Astrocyte (in vitro differentiated cells and primary cell): Measurements from ENCODE around the gene CRADD. TPM values are rescaled to one million over a fixed set of nuclear protein-coding genes. Genes with fewer than 3 reads are reported as not detected.
A peak's percentile ranks its signal among the peaks of the same experiment; 100 is the strongest.

ENCODE experiments used
- DNase-seq: peaks from one replicate; pipeline ENCODE4 v3.0.0-alpha.2; 2010; ENCODE audit warnings: low read depth
- FAIRE-seq: peaks from 2 replicates; lab custom pipeline; 2011; peaks lifted over from hg19 to GRCh38; lab: Jason Lieb, UNC
- H2AFZ ChIP-seq: 2 replicates; pipeline ENCODE4 v1.6.0; 2012; ENCODE audit warnings: low read depth, low read length, inconsistent platforms
- H3K27ac ChIP-seq: 2 replicates; pipeline ENCODE4 v1.5.1; 2011; ENCODE audit warnings: low read depth, low read length, inconsistent platforms
- H3K27me3 ChIP-seq: 2 replicates; pipeline ENCODE4 v1.6.0; 2011; ENCODE audit warnings: low read length, inconsistent platforms; ENCODE audit not compliant: insufficient read depth
- H3K36me3 ChIP-seq: 2 replicates; pipeline ENCODE4 v1.5.1; 2011; ENCODE audit warnings: low read length, inconsistent platforms; ENCODE audit not compliant: insufficient read depth
- H3K4me1 ChIP-seq: 2 replicates; pipeline ENCODE4 v1.5.1; 2011; ENCODE audit warnings: low read length, inconsistent platforms; ENCODE audit not compliant: insufficient read depth
- H3K4me2 ChIP-seq: 2 replicates; pipeline ENCODE4 v1.6.0; 2012; ENCODE audit warnings: low read length, inconsistent platforms
- H3K4me3 ChIP-seq: 2 replicates; pipeline ENCODE4 v1.5.1; 2011; ENCODE audit warnings: low read depth, mild to moderate bottlenecking, low read length, inconsistent platforms; ENCODE audit not compliant: insufficient read depth
- H3K79me2 ChIP-seq: 2 replicates; pipeline ENCODE4 v1.6.0; 2012; ENCODE audit warnings: mild to moderate bottlenecking, low read length, inconsistent platforms; ENCODE audit not compliant: insufficient read depth
- H3K9ac ChIP-seq: 2 replicates; pipeline ENCODE4 v1.6.0; 2012; ENCODE audit warnings: mild to moderate bottlenecking, low read length, inconsistent platforms
- H3K9me3 ChIP-seq: 2 replicates; pipeline ENCODE4 v1.5.1; 2012; ENCODE audit warnings: low read depth, mild to moderate bottlenecking, low read length, inconsistent platforms; ENCODE audit not compliant: insufficient read depth
- H4K20me1 ChIP-seq: 2 replicates; pipeline ENCODE4 v1.6.0; 2012; ENCODE audit warnings: low read length, inconsistent platforms; ENCODE audit not compliant: insufficient read depth
- H3K27ac Mint-ChIP-seq: one replicate; pipeline ENCODE4 v1.8.0; 2021; ENCODE audit warnings: mild to moderate bottlenecking, mixed read lengths; ENCODE audit not compliant: unreplicated experiment
- H3K27me3 Mint-ChIP-seq: one replicate; pipeline ENCODE4 v1.8.0; 2021; ENCODE audit warnings: low read depth, mixed read lengths; ENCODE audit not compliant: unreplicated experiment
- H3K36me3 Mint-ChIP-seq: one replicate; pipeline ENCODE4 v1.8.0; 2021; ENCODE audit warnings: low read depth, mixed read lengths; ENCODE audit not compliant: unreplicated experiment
- H3K4me1 Mint-ChIP-seq: one replicate; pipeline ENCODE4 v1.8.0; 2021; ENCODE audit warnings: low read depth, mixed read lengths; ENCODE audit not compliant: unreplicated experiment
- H3K4me3 Mint-ChIP-seq: one replicate; pipeline ENCODE4 v1.8.0; 2021; ENCODE audit warnings: mild to moderate bottlenecking, moderate library complexity, mixed read lengths; ENCODE audit not compliant: unreplicated experiment
- H3K9me3 Mint-ChIP-seq: one replicate; pipeline ENCODE4 v1.8.0; 2021; ENCODE audit warnings: mild to moderate bottlenecking, mixed read lengths; ENCODE audit not compliant: unreplicated experiment
- EZH2 ChIP-seq: IDR thresholded peaks from 2 replicates; pipeline ENCODE4 v1.6.1; 2012; ENCODE audit warnings: mild to moderate bottlenecking, low read length, inconsistent platforms; ENCODE audit not compliant: insufficient read depth
- total RNA-seq: library from RNA; stranded (reverse); gene quantifications from 2 replicates; pipeline ENCODE4 v1.2.1, GENCODE V29; 2021
- TF ChIP-seq, protein P1 (sequence below): IDR thresholded peaks from 2 replicates; pipeline ENCODE4 v1.5.1; 2011; ENCODE audit warnings: low read depth, mild to moderate bottlenecking, inconsistent platforms, low read length, moderate library complexity; ENCODE audit not compliant: insufficient read depth

The CRADD gene
- total RNA-seq, 1 donor from 2014 or later: 8.8 TPM

GRCh38 chr12:93722179-93722578, 45.0 kb downstream of the CRADD start:
- DNase-seq (no peak), FAIRE-seq (no peak)
- Histone ChIP-seq H3K4me3 (no peak overlapping the region), H4K20me1 (no peaks in the 10 kb centered on the region), H2AFZ (no peak overlapping the region), H3K9ac (no peak overlapping the region), H3K4me2 (no peak overlapping the region), H3K27me3 (no peaks in the 10 kb centered on the region), H3K4me1 (no peaks in the 10 kb centered on the region), H3K27ac (no peak overlapping the region), H3K79me2 (no peaks in the 10 kb centered on the region), H3K36me3 (no peaks in the 10 kb centered on the region), H3K9me3 (no peaks in the 10 kb centered on the region)
- no peak overlapping the region for H3K4me3 Mint-ChIP-seq
- H3K27me3 Mint-ChIP-seq: no peaks in the 10 kb centered on the region
- peaks cover 4% of the 10 kb centered on the region for H3K36me3 Mint-ChIP-seq
- H3K9me3 Mint-ChIP-seq: no peaks in the 10 kb centered on the region
- no peak overlapping the region for H3K27ac Mint-ChIP-seq
- H3K4me1 Mint-ChIP-seq: no peaks in the 10 kb centered on the region
- no peak for TF ChIP-seq EZH2
- TF ChIP-seq, protein P1, sequence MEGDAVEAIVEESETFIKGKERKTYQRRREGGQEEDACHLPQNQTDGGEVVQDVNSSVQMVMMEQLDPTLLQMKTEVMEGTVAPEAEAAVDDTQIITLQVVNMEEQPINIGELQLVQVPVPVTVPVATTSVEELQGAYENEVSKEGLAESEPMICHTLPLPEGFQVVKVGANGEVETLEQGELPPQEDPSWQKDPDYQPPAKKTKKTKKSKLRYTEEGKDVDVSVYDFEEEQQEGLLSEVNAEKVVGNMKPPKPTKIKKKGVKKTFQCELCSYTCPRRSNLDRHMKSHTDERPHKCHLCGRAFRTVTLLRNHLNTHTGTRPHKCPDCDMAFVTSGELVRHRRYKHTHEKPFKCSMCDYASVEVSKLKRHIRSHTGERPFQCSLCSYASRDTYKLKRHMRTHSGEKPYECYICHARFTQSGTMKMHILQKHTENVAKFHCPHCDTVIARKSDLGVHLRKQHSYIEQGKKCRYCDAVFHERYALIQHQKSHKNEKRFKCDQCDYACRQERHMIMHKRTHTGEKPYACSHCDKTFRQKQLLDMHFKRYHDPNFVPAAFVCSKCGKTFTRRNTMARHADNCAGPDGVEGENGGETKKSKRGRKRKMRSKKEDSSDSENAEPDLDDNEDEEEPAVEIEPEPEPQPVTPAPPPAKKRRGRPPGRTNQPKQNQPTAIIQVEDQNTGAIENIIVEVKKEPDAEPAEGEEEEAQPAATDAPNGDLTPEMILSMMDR: no peak

GRCh38 chr12:93722835-93723567, 45.8 kb downstream of the CRADD start:
- Histone ChIP-seq H3K4me3 (no peak overlapping the region), H3K27ac (no peak overlapping the region), H4K20me1 (no peaks in the 10 kb centered on the region), H3K27me3 (no peaks in the 10 kb centered on the region), H3K9ac (no peak overlapping the region), H3K36me3 (no peaks in the 10 kb centered on the region), H3K4me2 (peak overlapping the region; percentile 13), H3K9me3 (no peaks in the 10 kb centered on the region), H2AFZ (no peak overlapping the region), H3K79me2 (no peaks in the 10 kb centered on the region), H3K4me1 (no peaks in the 10 kb centered on the region)
- peaks cover under 1% of the 10 kb centered on the region for H3K36me3 Mint-ChIP-seq
- no peaks in the 10 kb centered on the region for H3K27me3 Mint-ChIP-seq
- H3K4me1 Mint-ChIP-seq: no peaks in the 10 kb centered on the region
- TF ChIP-seq EZH2: no peak
- TF ChIP-seq, protein P1: no peak
- H3K4me3 Mint-ChIP-seq: no peak overlapping the region
- DNase-seq (peak; percentile 22), FAIRE-seq (peak; percentile 77)
- no peaks in the 10 kb centered on the region for H3K9me3 Mint-ChIP-seq
- no peak overlapping the region for H3K27ac Mint-ChIP-seq

- Histone ChIP-seq H3K9me3 (no peaks in the 10 kb centered on the region), H3K4me2 (peak overlapping the region; percentile 13), H3K4me1 (no peaks in the 10 kb centered on the region), H3K9ac (no peak overlapping the region), H3K27me3 (no peaks in the 10 kb centered on the region), H3K4me3 (no peak overlapping the region), H2AFZ (no peak overlapping the region), H3K27ac (no peak overlapping the region), H3K36me3 (no peaks in the 10 kb centered on the region), H3K79me2 (no peaks in the 10 kb centered on the region), H4K20me1 (no peaks in the 10 kb centered on the region)
- Mint-ChIP-seq H3K27ac (no peak overlapping the region), H3K4me1 (no peaks in the 10 kb centered on the region), H3K36me3 (no peaks in the 10 kb centered on the region), H3K4me3 (no peak overlapping the region), H3K27me3 (no peaks in the 10 kb centered on the region), H3K9me3 (no peaks in the 10 kb centered on the region)
- TF ChIP-seq EZH2: no peak
- TF ChIP-seq, protein P1: no peak
- DNase-seq (no peak), FAIRE-seq (no peak)
Observed at GRCh38 chr12:93723568-93723930, 46.4 kb downstream of the CRADD start.
